ENCODE results near the gene REXO5.
"Not testable (repeated sequence)": the region's sequence is repeated elsewhere in the genome, so short reads cannot be mapped to it uniquely, and the experiment has no call there.

REXO5 gene

GRCh38 chr16:20763461-20764232, 42.7 kb upstream of the REXO5 start, which contains the start of gene ACSM3:
Gene ACSM3 (plus strand): TSS chr16:20764014. CDS start chr16:20770035, 6,021 bp downstream.
- H3K9ac ChIP-seq, result peak within 1 kb of the TSS; percentile 36; the same call in 1 of the 2 replicates

GRCh38 chr16:20764448-20764847, 41.9 kb upstream of the REXO5 start:
- not testable (repeated sequence) for H3K27me3 ChIP-seq (ENCODE audit: insufficient read depth, low read depth); H3K79me2 ChIP-seq (ENCODE audit: insufficient read depth, low read depth); H3K36me3 ChIP-seq (ENCODE audit: insufficient read depth); H4K20me1 ChIP-seq (ENCODE audit: insufficient read depth)
- Histone ChIP-seq H3K4me3 (IDR thresholded peaks at IDR 0.05; ENCODE audit: insufficient read depth, low read depth, low read length) (peak overlapping the region; percentile 63), H3K4me1 (ENCODE audit: low read depth, poor library complexity, severe bottlenecking) (peaks cover 14% of the 10 kb centered on the region), H2AFZ (ENCODE audit: low read depth) (peak overlapping the region; percentile 87; the same call in 1 of the 2 replicates), H3K4me2 (peak overlapping the region; percentile 74), H3K27ac (peak overlapping the region; percentile 50; the same call in 1 of the 2 replicates), H3K9ac (peak overlapping the region; percentile 36; the same call in 1 of the 2 replicates)

More at GRCh38 chr16:20763461-20764232, 42.7 kb upstream of the REXO5 start, which contains the start of gene ACSM3:
- Histone ChIP-seq H3K4me1 (ENCODE audit: low read depth, poor library complexity, severe bottlenecking) (peaks cover 14% of the 10 kb centered on the region), H3K79me2 (ENCODE audit: insufficient read depth, low read depth) (no peaks in the 10 kb centered on the region), H3K27ac (peak within 1 kb of the TSS; percentile 50), H3K27me3 (ENCODE audit: insufficient read depth, low read depth) (no peaks in the 10 kb centered on the region), H4K20me1 (ENCODE audit: insufficient read depth) (no peaks in the 10 kb centered on the region), H2AFZ (ENCODE audit: low read depth) (peak within 1 kb of the TSS; percentile 87), H3K36me3 (ENCODE audit: insufficient read depth) (no peaks in the 10 kb centered on the region), H3K4me3 (IDR thresholded peaks at IDR 0.05; ENCODE audit: insufficient read depth, low read depth, low read length) (peak within 1 kb of the TSS; percentile 64), H3K4me2 (peak within 1 kb of the TSS; percentile 74)
- TF ChIP-seq CTCF (conservative IDR thresholded peaks at IDR 0.05; ENCODE audit: low read depth, low read length), result no peak

GRCh38 chr16:20765732-20766131, 40.6 kb upstream of the REXO5 start:
- no peaks in the 10 kb centered on the region for H3K79me2 ChIP-seq (ENCODE audit: insufficient read depth, low read depth)
- no peak overlapping the region for H2AFZ ChIP-seq (ENCODE audit: low read depth)
- no peaks in the 10 kb centered on the region for H3K36me3 ChIP-seq (ENCODE audit: insufficient read depth)
- no peak overlapping the region for H3K9ac ChIP-seq
- H3K4me1 ChIP-seq (ENCODE audit: low read depth, poor library complexity, severe bottlenecking), result peaks cover 14% of the 10 kb centered on the region
- H3K27me3 ChIP-seq (ENCODE audit: insufficient read depth, low read depth), result no peaks in the 10 kb centered on the region
- no peak overlapping the region for H3K27ac ChIP-seq
- no peak overlapping the region for H3K4me3 ChIP-seq (IDR thresholded peaks at IDR 0.05; ENCODE audit: insufficient read depth, low read depth, low read length)
- no peaks in the 10 kb centered on the region for H4K20me1 ChIP-seq (ENCODE audit: insufficient read depth)
- H3K4me2 ChIP-seq, result no peak overlapping the region
- TF ChIP-seq CTCF (conservative IDR thresholded peaks at IDR 0.05; ENCODE audit: low read depth, low read length), result no peak

GRCh38 chr16:20766294-20766693, 40.0 kb upstream of the REXO5 start:
- H3K79me2 ChIP-seq (ENCODE audit: insufficient read depth, low read depth), result no peaks in the 10 kb centered on the region
- H3K4me1 ChIP-seq (ENCODE audit: low read depth, poor library complexity, severe bottlenecking), result peaks cover 14% of the 10 kb centered on the region
- TF ChIP-seq CTCF (conservative IDR thresholded peaks at IDR 0.05; ENCODE audit: low read depth, low read length), result no peak
- no peaks in the 10 kb centered on the region for H4K20me1 ChIP-seq (ENCODE audit: insufficient read depth)
- H3K4me3 ChIP-seq (IDR thresholded peaks at IDR 0.05; ENCODE audit: insufficient read depth, low read depth, low read length), result no peak overlapping the region
- no peaks in the 10 kb centered on the region for H3K27me3 ChIP-seq (ENCODE audit: insufficient read depth, low read depth)
- no peak overlapping the region for H3K9ac ChIP-seq
- no peaks in the 10 kb centered on the region for H3K36me3 ChIP-seq (ENCODE audit: insufficient read depth)
- H2AFZ ChIP-seq (ENCODE audit: low read depth), result no peak overlapping the region
- no peak overlapping the region for H3K4me2 ChIP-seq
- H3K27ac ChIP-seq, result no peak overlapping the region

- H3K36me3 ChIP-seq (ENCODE audit: insufficient read depth), result no peaks in the 10 kb centered on the region
- peaks cover 14% of the 10 kb centered on the region for H3K4me1 ChIP-seq (ENCODE audit: low read depth, poor library complexity, severe bottlenecking)
- H4K20me1 ChIP-seq (ENCODE audit: insufficient read depth), result no peaks in the 10 kb centered on the region
- H3K79me2 ChIP-seq (ENCODE audit: insufficient read depth, low read depth), result no peaks in the 10 kb centered on the region
- H2AFZ ChIP-seq (ENCODE audit: low read depth), result no peak overlapping the region
- H3K4me2 ChIP-seq, result no peak overlapping the region
- no peak overlapping the region for H3K9ac ChIP-seq
- no peak overlapping the region for H3K4me3 ChIP-seq (IDR thresholded peaks at IDR 0.05; ENCODE audit: insufficient read depth, low read depth, low read length)
- no peak for TF ChIP-seq CTCF (conservative IDR thresholded peaks at IDR 0.05; ENCODE audit: low read depth, low read length)
- no peak overlapping the region for H3K27ac ChIP-seq
- no peaks in the 10 kb centered on the region for H3K27me3 ChIP-seq (ENCODE audit: insufficient read depth, low read depth)
Measured at GRCh38 chr16:20767577-20767976, 38.8 kb upstream of the REXO5 start.

Data from KMS-11 (cell line).